ENCODE data around the gene TBK1. TPM values are rescaled to one million over a fixed set of nuclear protein-coding genes. Genes with fewer than 3 reads are reported as not detected.

The TBK1 gene
- total RNA-seq, 1 experiment from 2014 or later = 15.9 TPM

GRCh38 chr12:64510667-64511066, 58.7 kb downstream of the TBK1 start:
- no peaks in the 10 kb centered on the region for H3K9me3 Mint-ChIP-seq
- DNase-seq (ENCODE audit: low spot score) = no peak
- ChIA-PET POLR2A (interaction anchor here (1.1 kb wide), 1 partner anchor 107 kb away, joined by 3 read pairs; the partner anchor contains the start of gene XPOT), CTCF (interaction anchor here (1.1 kb wide), 1 partner anchor 39 kb away, joined by 3 read pairs; no protein-coding TSS in a partner anchor)
- TF ChIP-seq ZNF317 (CRISPR knock-in tag; IDR thresholded peaks at IDR 0.05; ENCODE audit: borderline replicate concordance, low read depth) = no peak
- TF ChIP-seq ATF1 (CRISPR knock-in tag; IDR thresholded peaks at IDR 0.05) = no peak
- TF ChIP-seq AFF4 (CRISPR knock-in tag; IDR thresholded peaks at IDR 0.05; ENCODE audit: borderline replicate concordance) = no peak
- no peak for TF ChIP-seq RELA (CRISPR knock-in tag; IDR thresholded peaks at IDR 0.05; ENCODE audit: borderline replicate concordance)
- no peak for TF ChIP-seq TP53 (CRISPR knock-in tag; IDR thresholded peaks at IDR 0.05)
- no peak for TF ChIP-seq NFYB (CRISPR knock-in tag; conservative IDR thresholded peaks at IDR 0.05; ENCODE audit: low read depth)
- no peak for TF ChIP-seq ZNF263 (CRISPR knock-in tag; IDR thresholded peaks at IDR 0.05; ENCODE audit: low read depth)
- TF ChIP-seq ESRRA (CRISPR knock-in tag; IDR thresholded peaks at IDR 0.05; ENCODE audit: borderline replicate concordance) = no peak
- TF ChIP-seq ZBTB21 (CRISPR knock-in tag; IDR thresholded peaks at IDR 0.05; ENCODE audit: borderline replicate concordance) = no peak
- no peak for TF ChIP-seq FOXP4 (CRISPR knock-in tag; IDR thresholded peaks at IDR 0.05)
- TF ChIP-seq HMGA2 (CRISPR knock-in tag; IDR thresholded peaks at IDR 0.05) = no peak
- TF ChIP-seq ZNF423 (CRISPR knock-in tag; IDR thresholded peaks at IDR 0.05) = no peak
- no peak for TF ChIP-seq NR2C2 (CRISPR knock-in tag; IDR thresholded peaks at IDR 0.05)
- H3K27ac Mint-ChIP-seq = no peak overlapping the region
- H3K27me3 Mint-ChIP-seq (ENCODE audit: low read depth) = peaks cover 3% of the 10 kb centered on the region; the same call in 1 of the 2 replicates
- no peaks in the 10 kb centered on the region for H3K4me1 Mint-ChIP-seq
- H3K36me3 Mint-ChIP-seq = no peaks in the 10 kb centered on the region
- no peak overlapping the region for H3K4me3 Mint-ChIP-seq
- no peak for ATAC-seq

GRCh38 chr12:64518396-64518795, 66.5 kb downstream of the TBK1 start:
- peaks cover 2% of the 10 kb centered on the region; the same call in 1 of the 2 replicates for H3K27me3 Mint-ChIP-seq (ENCODE audit: low read depth)
- H3K9me3 Mint-ChIP-seq = no peaks in the 10 kb centered on the region
- no peak overlapping the region for H3K4me3 Mint-ChIP-seq
- no peak for DNase-seq (ENCODE audit: low spot score)
- POLR2A ChIA-PET = no interaction called here
- ATAC-seq = no peak
- CTCF ChIA-PET = no interaction called here
- no peak overlapping the region for H3K27ac Mint-ChIP-seq
- no peaks in the 10 kb centered on the region for H3K36me3 Mint-ChIP-seq
- H3K4me1 Mint-ChIP-seq = peaks cover 24% of the 10 kb centered on the region
- TF ChIP-seq FOXK1 (CRISPR knock-in tag; IDR thresholded peaks at IDR 0.05) (no peak), MLX (CRISPR knock-in tag; IDR thresholded peaks at IDR 0.05) (no peak), ZNF121 (CRISPR knock-in tag; IDR thresholded peaks at IDR 0.05) (no peak), ZNF532 (CRISPR knock-in tag; IDR thresholded peaks at IDR 0.05; ENCODE audit: borderline replicate concordance) (no peak), ZNF416 (CRISPR knock-in tag; IDR thresholded peaks at IDR 0.05) (no peak), CTCF (IDR thresholded peaks at IDR 0.05) (no peak)
